ENCODE results near the gene NGDN. TPM values are rescaled to one million over a fixed set of nuclear protein-coding genes. Genes with fewer than 3 reads are reported as not detected.

NGDN gene
- total RNA-seq, 1 donor from 2014 or later, result 43.4 TPM

DNA sequence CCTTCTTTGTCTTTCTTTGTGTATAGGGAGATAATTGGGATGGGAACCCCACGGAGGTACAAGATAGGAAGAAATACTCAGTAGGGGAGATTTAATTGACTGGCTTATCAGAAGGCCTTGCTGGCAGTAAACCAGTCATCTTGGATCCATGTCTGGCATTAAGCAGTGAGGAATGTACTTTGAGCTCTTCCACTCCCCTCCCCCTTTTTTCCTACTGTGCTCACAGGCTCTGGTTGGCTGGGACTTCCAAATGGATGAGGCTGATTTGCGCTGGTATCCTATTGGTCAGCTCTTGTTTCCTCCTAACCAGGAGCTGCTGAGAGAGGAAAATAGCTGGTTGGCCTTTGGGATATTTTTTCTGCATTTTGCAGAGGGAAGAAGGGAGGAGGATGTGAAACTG, 24.7 kb downstream of the NGDN start:
- H3K4me3 ChIP-seq (ENCODE audit: low read depth, low read length), result no peak overlapping the region
- H3K27me3 ChIP-seq (ENCODE audit: control insufficient read depth, insufficient read depth, low read length), result no peaks in the 10 kb centered on the region
- TF ChIP-seq, protein P1, sequence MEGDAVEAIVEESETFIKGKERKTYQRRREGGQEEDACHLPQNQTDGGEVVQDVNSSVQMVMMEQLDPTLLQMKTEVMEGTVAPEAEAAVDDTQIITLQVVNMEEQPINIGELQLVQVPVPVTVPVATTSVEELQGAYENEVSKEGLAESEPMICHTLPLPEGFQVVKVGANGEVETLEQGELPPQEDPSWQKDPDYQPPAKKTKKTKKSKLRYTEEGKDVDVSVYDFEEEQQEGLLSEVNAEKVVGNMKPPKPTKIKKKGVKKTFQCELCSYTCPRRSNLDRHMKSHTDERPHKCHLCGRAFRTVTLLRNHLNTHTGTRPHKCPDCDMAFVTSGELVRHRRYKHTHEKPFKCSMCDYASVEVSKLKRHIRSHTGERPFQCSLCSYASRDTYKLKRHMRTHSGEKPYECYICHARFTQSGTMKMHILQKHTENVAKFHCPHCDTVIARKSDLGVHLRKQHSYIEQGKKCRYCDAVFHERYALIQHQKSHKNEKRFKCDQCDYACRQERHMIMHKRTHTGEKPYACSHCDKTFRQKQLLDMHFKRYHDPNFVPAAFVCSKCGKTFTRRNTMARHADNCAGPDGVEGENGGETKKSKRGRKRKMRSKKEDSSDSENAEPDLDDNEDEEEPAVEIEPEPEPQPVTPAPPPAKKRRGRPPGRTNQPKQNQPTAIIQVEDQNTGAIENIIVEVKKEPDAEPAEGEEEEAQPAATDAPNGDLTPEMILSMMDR (IDR thresholded peaks at IDR 0.05; ENCODE audit: insufficient read depth, low read length, poor library complexity, severe bottlenecking), result no peak
- no peak for DNase-seq (ENCODE audit: low read depth)
- no peaks in the 10 kb centered on the region for H3K36me3 ChIP-seq (ENCODE audit: control insufficient read depth, insufficient read depth, low read length)

DNA sequence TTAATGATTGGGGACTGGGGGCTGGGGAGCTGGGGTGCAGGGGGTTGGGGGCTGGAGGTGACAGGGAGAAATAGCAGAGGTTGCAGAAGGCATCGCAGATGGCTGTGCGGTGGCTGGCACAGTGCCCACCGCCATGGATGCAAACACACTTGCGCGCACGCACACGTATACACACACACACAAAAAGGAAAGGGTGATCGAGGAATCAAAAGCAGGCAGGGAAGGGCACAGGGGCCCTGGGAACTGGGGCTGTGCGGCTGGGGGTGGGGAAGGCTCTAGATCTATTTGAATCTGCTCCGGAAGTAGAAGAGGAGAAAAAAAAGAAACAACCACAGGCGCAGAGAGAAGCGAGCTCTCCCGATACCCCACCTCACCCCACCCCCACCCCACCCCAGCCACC, 42.7 kb downstream of the NGDN start:
- H3K27me3 ChIP-seq (ENCODE audit: control insufficient read depth, insufficient read depth, low read length), result no peaks in the 10 kb centered on the region
- no peak for DNase-seq (ENCODE audit: low read depth)
- TF ChIP-seq, protein P1 (IDR thresholded peaks at IDR 0.05; ENCODE audit: insufficient read depth, low read length, poor library complexity, severe bottlenecking), result no peak
- no peak overlapping the region for H3K4me3 ChIP-seq (ENCODE audit: low read depth, low read length)
- no peaks in the 10 kb centered on the region for H3K36me3 ChIP-seq (ENCODE audit: control insufficient read depth, insufficient read depth, low read length)

DNA sequence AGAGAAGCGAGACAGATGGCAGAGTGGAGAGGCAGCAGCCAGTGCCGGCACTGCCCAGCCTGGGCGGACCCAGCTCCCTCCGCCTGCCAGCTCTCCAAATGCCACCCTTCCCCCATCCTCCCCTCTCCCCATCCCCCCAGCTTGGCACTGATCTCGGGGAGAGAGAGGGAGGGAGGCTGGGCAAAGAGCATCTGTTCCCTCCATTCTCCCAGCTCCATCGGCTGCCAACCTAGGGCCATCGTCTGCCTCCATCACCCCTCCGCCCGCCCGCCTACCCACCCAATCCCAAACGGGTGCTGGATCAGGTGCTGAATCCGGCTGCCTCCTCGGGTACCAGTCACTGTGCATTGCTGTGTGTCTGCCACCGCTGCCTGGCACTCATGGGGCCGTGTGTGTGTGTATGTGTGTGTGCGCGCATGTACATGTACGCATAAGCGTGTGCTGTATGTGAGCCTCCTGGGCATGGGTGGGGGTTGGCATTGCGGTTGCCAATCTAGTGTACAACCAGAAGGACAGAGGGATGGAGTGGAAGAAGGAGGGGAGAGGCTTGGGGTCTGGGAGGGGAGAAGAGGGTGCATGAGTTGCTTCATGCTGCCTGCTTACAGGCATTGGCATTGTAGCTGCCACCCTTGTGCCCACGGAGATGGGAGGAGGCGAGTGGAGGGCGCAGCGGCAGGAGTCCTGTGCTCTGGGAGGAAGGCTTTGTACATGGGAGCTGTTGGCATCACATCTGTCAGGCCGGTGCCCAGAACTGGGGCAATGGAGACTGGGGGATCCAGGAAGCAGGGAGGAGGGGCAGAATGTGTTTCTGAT, 43.7 kb downstream of the NGDN start:
- TF ChIP-seq, protein P1 (IDR thresholded peaks at IDR 0.05; ENCODE audit: insufficient read depth, low read length, poor library complexity, severe bottlenecking), result no peak
- no peaks in the 10 kb centered on the region for H3K36me3 ChIP-seq (ENCODE audit: control insufficient read depth, insufficient read depth, low read length)
- no peak overlapping the region for H3K4me3 ChIP-seq (ENCODE audit: low read depth, low read length)
- no peak for DNase-seq (ENCODE audit: low read depth)
- H3K27me3 ChIP-seq (ENCODE audit: control insufficient read depth, insufficient read depth, low read length), result no peaks in the 10 kb centered on the region

DNA sequence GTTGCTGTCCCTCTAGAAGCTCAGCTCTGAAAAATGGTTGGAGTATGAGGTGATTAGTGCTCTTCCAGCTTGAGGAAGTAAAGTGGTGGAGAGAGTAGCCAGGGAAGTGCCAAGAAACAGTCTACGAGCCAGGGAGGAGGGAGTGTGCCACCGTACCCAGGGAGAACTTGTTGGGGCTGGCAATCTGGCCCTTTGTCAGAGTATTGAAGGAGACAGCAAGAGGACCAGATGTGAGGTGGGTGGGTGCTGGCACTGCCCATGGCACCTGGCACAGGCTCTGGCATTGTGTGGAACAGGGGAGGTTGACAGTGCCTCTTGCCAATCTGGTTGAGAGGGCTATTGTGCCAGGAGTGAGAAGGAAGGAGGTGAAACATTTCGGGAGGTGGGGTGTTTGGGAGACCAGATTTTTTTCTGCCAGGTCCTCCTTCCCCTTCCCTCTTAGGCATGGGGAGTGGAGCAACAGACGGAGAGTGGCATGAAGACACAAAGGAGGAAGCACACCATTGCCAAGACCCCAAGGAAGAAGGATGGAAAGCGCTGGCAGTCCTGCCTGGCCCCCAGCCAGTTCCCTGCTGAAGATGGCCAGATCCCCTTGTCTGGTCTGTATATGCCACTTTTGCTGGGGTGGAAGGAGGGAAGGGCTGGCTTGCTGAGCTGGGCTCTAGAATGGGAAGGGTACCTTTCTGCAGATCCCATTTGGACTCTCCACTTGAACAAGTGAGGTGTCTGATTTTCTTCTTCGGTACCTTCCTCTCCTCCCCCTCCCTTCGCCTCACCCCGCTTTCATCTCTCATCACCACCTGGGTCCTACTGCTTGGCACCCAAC, 44.5 kb downstream of the NGDN start:
- Histone ChIP-seq H3K4me3 (ENCODE audit: low read depth, low read length) (no peak overlapping the region), H3K27me3 (ENCODE audit: control insufficient read depth, insufficient read depth, low read length) (no peaks in the 10 kb centered on the region), H3K36me3 (ENCODE audit: control insufficient read depth, insufficient read depth, low read length) (no peaks in the 10 kb centered on the region)
- TF ChIP-seq, protein P1 (IDR thresholded peaks at IDR 0.05; ENCODE audit: insufficient read depth, low read length, poor library complexity, severe bottlenecking), result no peak
- DNase-seq (ENCODE audit: low read depth), result no peak

DNA sequence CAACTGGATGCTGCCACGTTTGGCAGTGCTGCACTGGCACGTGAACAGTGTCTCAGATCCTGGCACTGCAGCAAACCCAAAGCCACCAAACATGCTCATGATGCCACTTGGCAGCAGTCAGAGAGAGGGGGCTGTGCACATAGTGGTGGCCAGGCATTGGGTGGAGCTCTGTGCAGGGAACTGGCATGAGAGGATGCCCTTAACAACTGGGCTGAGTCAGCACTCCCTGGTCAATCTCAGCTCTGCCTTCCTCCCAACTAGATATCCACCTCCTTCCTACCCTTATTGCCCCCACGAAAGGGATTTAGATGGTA, 45.1 kb downstream of the NGDN start:
- Histone ChIP-seq H3K4me3 (ENCODE audit: low read depth, low read length) (no peak overlapping the region), H3K27me3 (ENCODE audit: control insufficient read depth, insufficient read depth, low read length) (no peaks in the 10 kb centered on the region), H3K36me3 (ENCODE audit: control insufficient read depth, insufficient read depth, low read length) (no peaks in the 10 kb centered on the region)
- TF ChIP-seq, protein P1 (IDR thresholded peaks at IDR 0.05; ENCODE audit: insufficient read depth, low read length, poor library complexity, severe bottlenecking), result no peak
- no peak for DNase-seq (ENCODE audit: low read depth)

Data from kidney epithelial cell (primary cell).